Activated CD8-positive, alpha-beta memory T cell treated with anti-CD3 and anti-CD28 coated beads, Interleukin-2, amount 50 U/mL, for 1 hour (primary cell): ENCODE measurements around the gene TENM4.

Experiments used
- DNase-seq: peaks from one replicate; pipeline ENCODE4 v3.0.0-alpha.2; 2020; ENCODE audit errors: extremely low read depth

TENM4 gene

DNA sequence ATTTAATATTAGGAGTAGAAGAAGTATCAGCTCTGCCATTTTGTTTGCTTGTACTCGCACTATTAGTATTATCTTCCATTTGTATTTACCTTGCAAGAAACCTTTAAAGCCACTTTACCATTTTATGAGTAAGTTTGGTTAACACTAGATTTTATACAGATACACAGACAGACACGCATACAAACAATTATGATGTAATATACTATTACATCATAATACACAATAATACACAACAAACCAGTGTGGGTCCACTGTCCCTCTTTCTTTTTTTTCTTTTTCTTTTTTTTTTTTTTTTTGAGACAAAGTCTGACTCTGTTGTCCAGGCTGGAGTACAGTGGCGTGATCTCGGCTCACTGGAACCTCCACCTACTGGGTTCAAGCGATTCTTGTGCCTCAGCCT, 695.9 kb downstream of the TENM4 start:
- no peak for DNase-seq

GRCh38 chr11:78744202-78744601, 696.6 kb downstream of the TENM4 start:
- no peak for DNase-seq

DNA sequence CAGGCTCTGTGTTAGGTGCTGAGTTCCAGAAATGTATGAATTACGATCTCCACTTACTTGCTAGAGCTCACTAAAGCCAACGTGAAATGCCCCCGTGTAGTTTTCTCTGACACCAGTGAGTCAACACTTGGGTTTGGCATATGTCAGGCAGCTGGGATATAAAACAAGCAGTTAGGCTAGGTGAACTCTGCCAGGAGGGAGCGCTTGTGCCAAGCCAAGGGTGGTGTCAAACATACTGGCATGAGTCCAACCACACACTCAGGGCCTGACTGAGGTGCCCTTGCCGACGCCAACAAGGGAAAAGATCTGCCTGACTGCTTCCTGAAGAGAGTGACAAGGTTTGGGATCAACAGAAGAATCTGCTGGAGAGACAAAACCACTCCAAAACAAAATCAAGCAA, 698.4 kb downstream of the TENM4 start:
- DNase-seq: no peak

DNA sequence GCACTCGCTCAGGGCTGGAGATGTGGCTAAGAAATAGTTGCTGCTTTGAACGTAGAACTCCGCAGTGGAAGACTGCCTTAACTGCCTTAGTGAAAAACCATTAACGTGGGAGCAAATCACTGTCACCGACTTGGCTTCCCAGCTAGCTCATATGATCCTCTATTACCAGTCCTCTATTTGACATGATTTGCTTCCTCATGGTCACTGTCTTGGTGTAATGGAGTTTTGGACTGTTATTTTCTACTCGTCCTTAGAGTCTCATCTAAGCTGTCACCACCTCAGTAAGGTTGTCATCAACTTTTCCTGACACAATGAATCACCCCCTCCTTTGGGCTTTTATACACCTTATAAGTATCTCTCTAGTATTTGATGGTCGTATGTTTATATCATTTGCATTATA, 699.1 kb downstream of the TENM4 start:
- DNase-seq: no peak

DNA sequence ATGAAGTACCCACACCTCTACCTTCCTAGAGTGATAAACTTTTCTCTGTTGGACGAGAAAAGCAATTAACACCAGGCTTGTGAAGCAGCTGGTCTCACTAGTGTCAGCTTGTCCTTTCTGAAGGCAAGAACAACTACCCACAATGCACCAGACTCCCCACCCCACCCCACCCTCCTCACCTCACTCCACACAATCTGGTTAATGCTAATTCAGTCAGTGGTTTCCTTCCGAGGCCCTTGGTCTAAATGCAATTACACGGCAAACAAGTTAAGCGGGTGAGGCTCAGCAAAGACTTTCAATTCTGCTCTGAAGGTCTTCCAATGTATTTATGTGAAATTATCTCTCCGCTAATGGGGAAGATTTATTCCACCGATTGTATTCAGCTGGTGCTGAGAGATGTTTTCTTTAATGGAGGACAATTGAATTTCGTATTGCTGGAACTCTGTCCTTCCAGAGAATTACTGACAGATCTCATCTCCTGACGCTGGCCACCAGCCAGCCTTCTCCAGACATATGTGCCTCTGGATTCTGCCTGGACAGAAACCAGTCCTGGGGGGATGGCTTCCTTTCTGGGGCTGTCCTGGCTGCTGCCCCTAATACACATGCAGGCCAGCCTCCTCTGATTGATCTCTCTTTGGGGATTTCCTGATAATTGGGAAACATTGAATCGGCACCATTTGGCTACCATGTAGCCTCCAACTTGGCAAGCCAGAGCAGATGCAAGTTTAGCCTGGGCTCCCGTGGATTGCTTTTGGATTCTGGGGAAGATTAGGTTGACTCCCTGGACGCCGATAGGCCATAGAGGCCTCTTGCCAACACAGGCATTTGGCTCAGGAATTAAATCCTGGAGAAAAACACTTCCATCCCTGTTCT, 700.4 kb downstream of the TENM4 start:
- no peak for DNase-seq

DNA sequence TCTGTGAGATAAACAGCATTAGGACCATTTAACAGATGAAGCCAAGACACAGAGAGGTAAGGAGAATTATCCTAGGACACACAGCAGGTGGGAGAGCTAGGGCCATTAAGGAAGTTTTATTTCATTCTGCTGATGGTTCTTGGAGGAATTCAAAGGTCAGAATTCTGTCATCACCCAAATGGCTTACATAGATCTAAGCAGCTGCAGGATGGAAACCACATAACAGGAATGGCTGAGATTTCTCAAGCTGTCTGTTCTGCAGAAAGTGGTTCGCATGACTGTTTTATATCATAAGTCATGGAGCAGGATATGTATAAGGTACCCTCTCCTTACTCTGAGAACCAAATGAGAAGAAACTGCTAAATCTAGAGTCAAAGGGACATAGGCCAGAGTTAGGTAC, 702.9 kb downstream of the TENM4 start:
- DNase-seq: no peak

DNA sequence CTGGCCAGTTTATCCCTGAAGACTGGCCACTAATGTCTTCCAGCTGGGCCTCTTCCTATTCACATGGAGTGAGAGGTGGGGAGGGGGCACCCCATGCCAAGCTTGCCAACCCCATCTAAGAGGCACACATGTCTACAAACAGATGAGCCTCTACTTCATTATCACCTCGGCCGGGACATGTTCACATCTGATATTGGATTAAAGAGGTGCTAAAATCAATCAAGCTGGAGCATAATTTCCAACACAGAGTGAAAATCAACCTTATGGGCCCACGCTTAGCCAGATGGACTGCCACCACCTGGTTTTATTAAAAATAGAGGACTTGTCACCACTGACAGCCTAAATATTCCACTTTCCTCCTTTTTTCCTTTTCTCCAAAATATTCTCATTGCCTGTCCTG, 703.5 kb downstream of the TENM4 start:
- DNase-seq: no peak

DNA sequence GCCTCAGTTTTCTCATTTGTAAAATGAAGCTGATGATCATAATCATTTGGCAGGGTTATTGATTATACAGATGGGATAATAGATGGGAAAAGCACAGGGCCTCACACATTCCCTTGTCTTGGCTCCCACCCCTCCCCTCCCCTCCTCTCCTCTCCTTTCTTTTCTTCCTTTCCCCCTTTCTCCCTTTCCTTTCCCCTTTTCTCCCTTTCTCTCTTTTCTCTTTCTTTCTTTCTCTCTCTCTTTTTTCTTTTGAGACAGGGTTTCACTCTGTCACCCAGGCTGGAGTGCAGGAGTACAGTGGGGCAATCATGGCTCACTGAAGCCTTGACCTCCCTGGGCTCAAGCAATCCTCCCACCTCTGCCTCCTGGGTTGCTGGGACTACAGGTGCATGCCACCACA, 705.1 kb downstream of the TENM4 start:
- DNase-seq: no peak

DNA sequence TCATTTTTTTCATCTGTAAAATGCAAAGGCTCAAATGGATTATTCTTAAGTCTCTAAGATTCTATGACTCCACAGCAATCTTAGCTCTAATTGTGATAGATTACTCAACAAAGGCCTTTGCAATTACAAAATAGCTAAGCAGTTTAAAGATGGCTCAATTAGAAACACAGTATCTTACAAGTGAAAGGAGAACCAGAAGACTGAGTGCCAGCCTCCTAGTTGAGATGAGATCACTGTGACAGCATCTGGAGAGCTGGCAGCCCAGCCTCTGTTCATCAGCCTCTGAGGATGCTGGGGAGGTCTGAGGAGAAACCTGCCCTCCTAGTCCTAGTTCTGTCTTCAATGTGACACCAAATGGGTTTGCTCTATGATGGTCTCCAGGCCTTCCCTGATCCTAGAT, 707.8 kb downstream of the TENM4 start:
- no peak for DNase-seq

DNA sequence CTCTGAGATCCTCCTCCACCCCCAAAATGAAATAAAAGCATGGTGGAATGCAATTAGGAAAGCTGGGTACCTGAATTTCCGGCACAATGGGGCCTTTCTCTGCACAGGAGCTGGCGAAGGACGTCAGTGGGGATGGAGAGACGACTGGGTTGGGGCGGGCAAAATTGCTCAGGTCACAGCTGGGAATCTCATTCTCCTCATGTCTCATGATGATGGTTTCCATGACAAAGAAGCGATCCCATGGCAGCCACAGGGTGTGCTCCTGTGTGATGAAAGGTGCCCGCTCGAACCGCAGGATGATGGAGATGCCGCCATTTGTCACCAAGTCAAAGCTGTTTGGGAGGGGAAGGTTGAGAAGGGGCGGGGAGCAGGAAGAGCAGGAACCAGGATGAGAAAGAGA, 708.6 kb downstream of the TENM4 start:
- no peak for DNase-seq

- DNase-seq: no peak
Measured at GRCh38 chr11:78731027-78731426, 709.8 kb downstream of the TENM4 start.

DNA sequence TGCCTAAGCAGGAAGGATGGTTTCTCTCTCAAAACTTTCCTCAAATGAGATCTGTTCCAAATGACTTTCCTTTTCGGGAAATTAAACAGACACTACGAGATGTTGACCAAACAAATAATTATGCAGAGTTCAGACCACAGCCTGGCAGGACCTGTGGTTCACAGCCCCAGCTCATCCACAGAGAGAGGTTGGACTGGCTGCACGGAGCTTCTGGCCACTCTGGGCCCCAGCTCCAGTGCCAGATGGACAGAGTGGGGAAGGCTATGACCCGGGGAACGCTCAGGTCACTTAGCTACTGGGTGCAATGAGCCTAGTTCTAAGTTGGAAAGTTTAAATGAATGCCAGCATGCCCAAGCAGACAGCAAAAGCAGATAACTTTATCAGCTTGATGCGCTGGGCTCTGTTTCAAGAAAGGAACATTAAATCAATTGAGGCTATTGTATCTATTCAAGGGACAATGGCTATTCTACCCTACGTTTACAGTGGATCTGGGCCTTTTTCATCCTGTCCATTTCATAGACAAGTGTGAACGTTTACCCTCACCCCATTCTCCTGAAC, 710.5 kb downstream of the TENM4 start:
- no peak for DNase-seq

DNA sequence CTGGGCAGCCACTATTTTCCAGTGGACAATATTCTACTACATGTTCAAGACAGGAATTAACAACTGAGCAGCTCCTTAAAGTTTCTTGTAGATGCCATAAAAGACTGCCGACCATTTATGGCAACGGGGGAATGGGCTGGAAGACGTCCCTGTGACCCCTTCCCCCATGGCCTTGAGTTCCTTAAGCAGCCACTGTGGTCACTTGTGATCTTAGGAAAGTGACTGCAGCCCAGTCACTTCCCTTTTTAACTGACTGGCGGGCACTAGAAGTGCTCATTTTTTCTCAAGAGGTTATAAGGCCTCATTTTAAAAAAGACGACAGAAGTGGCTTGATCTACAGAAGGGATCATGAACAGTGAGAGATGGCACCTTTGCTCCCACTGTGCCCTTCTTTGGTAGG, 713.0 kb downstream of the TENM4 start:
- no peak for DNase-seq

- no peak for DNase-seq
Measured at GRCh38 chr11:78725200-78725599, 715.6 kb downstream of the TENM4 start.

- DNase-seq: no peak
Measured at GRCh38 chr11:78722786-78723185, 718.0 kb downstream of the TENM4 start.

- no peak for DNase-seq
Measured at GRCh38 chr11:78720281-78720989, 720.4 kb downstream of the TENM4 start.

- no peak for DNase-seq
Measured at GRCh38 chr11:78717041-78717440, 723.8 kb downstream of the TENM4 start.

- no peak for DNase-seq
Measured at GRCh38 chr11:78715639-78716311, 725.1 kb downstream of the TENM4 start.

- no peak for DNase-seq
Measured at GRCh38 chr11:78714539-78714938, 726.3 kb downstream of the TENM4 start.

- DNase-seq: no peak
Measured at GRCh38 chr11:78711735-78712134, 729.1 kb downstream of the TENM4 start.

DNA sequence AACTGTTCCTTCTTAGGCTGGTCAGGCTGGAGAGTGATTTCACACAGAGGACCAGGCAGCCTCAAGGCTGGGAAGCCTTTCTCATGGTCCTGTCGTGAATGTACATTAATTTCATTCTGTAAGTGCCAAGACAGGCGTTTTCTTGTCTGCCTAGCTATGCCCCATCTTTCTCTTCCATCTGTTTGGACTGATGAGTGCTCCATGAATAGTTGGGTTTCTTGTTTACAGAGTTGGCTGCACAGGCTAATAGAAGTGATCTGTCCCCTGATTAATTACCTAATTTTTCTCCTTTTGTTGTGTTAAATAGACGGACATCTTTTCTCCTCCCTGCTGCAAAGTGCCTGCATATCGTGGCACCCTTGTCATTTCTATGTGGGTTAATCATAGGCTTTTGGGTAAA, 730.4 kb downstream of the TENM4 start:
- DNase-seq: no peak

DNA sequence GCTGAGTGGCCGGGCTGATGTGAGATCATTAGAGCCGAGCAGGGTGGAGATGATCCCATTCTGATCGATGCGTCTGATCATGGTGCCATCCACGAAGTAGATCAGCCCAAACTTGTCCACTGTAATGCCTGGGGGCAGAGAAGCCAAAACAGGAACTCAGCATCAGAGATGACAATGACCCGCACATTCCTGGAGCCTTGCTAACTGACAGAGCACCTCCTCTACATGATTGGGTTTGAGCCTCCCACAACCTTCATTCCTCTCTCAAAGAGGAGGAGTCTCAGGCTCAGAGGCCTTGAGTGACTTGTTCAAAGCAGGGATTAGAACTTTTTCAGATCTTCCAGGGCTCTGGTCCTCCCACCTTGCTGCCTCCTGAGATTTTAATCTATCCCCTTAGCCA, 732.4 kb downstream of the TENM4 start:
- no peak for DNase-seq
